Left hindlimb (tissue), 1 donor: ENCODE measurements around the gene PNKP.

ENCODE experiments used
- DNase-seq: peaks from one replicate; pipeline ENCODE4 v3.0.0-alpha.2; 2018

PNKP gene

DNA sequence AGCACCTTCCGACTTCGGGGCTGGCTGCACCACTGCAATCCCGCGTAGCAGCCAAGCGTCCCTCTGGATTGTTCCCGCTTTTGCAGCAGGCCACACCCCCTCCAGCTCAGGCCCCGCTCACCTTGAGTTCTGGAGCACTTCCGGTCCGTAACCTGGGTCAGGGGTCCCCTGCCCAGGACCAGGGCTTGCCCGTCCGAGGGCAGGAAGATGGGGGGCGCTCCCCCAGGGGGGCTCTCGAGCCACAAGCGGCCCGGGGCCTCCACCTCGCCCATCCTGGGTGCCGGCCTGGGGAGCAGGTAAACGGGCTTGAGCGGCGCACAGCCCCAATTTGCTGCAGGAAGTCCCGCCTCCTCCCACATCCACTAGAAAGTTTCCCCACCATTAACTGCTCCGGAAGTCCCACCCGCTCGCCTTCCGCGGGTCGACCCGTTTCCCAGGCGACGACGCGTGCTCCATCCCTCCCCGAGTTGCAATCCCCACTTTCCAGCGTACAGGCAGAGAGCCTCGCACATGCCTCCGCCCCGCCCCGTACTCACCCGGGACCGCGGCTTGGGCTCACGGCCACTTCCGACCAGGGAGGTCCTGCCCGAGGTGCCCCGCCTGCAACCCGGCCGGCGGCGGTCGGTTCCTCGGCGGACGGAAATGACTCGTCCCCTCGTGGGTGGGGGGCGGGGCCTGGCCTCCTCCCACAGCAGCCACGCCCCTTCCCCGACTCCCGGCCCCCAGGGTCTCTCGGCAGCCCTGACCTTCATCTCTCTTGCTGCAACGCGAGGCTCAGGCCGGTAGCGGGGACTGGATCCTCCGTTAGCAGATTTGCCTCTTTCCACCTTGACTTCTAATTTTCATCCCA lies at the start of gene PNKP:
Gene PNKP, minus strand, starts transcription at position 644 of the 850 bp plus-strand sequence. Its CDS starts 372 bp downstream, at position 272.
- DNase-seq = peak; percentile 95

- no peak for DNase-seq
Measured at GRCh38 chr19:49915271-49915670, 47.9 kb upstream of the PNKP start.

GRCh38 chr19:49913720-49914119 lies 46.3 kb upstream of the PNKP start:
- DNase-seq = no peak

- no peak for DNase-seq
Measured at GRCh38 chr19:49912965-49913685, 45.7 kb upstream of the PNKP start.

DNA sequence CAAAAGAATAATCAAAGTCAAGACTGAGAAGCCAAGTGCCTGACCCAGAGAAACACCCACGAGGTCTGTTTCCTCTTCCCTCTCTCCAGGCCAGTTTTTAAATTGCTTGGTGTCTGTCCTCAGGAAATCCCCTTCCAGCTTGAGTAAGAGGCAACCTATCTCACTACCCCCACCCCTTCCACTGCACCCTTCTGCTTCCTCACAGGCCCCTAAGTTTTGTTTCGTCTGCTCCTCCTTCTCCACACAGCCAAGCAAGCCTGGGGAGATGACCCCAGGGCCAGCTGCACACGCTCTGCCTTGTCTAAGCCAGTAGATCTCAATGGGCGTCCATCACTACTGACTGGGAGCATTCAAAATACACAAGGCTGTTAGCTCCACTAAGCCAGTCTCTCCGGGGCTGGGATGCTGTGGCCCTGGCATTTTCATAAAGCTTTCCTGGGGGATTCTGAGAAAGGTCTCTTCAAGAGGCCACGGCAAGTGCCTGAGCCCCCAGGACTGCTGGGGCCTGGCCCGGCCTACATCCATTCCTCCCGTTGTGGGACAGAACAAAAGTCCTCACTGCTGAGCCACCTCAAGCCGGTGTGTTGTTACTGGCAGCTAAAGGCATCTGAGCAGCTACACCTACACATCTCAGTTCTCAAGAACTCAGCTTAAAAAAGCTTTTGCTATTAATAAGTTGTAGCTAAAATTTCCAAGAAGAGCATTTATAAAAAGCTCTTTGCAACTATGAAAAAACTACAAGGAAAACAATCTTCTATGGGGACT lies 44.2 kb upstream of the PNKP start:
- no peak for DNase-seq

DNA sequence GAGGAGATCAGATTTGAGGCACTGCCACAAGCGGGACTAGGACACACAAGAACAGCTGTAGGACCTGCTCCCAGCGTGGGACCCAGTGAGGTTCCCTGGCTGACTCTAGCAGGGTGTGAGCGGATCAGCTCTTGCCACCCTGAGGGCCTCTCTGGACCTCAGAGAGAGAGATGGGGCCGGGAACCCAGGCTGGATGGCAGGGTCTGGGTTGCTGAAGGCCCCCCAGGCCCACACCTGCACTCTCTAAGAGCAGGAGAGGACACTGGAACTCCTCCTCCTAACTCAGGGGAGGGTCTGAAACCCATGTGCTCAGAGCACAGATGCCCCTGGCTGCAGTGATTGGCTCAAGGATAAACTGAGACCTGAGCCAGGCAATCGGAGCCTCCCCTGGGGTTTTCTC lies 42.8 kb upstream of the PNKP start:
- no peak for DNase-seq

DNA sequence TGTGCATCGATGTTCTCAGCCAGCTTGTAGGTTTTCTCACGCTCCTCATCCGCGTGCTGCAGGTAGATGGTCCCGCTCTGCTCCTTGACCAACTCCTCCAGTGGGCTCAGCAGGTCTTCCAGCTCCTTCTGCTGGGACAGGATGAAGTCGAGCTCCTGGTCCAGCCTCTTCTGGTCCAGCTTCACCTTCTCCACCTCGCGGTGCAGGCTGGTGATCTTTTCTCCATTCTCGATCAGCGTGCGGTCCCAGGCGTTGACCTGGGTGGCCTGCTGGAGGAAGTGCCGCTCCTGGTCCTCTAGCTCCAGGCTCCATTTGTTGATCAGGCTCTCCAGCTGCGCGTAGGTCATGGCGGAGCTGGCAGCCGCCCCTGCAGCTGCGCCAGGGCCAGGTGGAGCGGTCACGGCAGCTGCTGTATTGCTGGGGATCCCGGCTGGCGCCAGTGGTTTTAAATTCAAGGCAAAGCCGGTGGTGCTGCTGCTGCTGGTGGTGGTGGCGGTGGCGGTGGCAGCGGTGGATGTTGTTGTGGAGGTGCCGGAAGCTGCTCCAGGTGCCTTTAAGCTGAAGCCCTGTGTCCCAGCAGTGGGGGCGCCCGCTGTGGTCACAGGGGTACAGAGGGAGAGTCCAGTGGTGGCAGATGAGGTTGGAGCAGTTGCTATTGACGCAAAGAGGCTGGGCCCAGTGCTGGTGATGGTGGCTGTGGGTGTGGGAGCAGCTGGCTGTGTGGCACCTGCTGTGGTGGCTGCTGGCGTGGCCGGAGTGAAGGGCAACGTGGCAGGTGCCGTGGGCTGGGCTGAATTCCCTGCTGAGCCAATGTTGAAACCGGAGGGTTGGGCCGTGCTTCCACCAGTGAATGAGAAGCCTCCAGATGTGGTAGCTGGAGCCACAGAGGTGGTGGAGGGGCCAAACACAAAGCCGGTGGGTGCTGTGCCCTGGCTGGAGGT lies 41.4 kb upstream of the PNKP start:
- DNase-seq = no peak

DNA sequence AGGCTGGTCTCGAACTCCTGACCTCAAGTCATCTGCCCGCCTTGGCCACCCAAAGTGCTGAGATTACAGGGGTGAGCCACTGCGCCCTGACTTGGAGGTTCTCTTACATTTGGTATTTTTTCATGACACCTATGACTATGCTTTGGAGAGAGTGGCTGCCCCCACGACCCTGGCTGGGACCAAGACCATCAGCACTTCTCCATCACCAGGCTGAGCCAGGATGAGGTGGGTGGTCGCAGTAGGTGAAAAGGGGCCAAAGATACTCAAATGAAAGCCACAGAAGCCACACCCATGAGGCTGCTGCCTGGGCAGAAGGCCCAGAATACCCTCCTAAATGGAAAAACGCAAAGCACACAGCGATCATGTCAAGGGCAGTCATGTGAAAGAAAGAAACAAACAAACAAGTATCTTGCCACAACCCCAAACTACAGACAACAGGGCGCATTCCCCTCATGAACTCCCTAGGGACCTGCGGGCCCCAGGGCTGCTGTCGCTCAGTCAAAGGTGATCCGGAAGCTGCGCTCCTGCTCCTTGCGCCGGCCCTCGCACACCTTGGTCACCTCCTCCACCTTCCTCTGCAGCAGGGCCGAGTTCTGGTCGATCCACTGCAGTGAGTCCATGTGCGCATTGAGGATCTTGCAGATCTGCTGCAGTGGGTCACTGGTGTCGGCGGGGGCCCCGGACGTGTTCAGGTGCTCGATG lies 40.5 kb upstream of the PNKP start:
- no peak for DNase-seq

GRCh38 chr19:49906879-49907564 lies 39.6 kb upstream of the PNKP start:
- no peak for DNase-seq

GRCh38 chr19:49904136-49904535 lies 36.8 kb upstream of the PNKP start:
- no peak for DNase-seq

DNA sequence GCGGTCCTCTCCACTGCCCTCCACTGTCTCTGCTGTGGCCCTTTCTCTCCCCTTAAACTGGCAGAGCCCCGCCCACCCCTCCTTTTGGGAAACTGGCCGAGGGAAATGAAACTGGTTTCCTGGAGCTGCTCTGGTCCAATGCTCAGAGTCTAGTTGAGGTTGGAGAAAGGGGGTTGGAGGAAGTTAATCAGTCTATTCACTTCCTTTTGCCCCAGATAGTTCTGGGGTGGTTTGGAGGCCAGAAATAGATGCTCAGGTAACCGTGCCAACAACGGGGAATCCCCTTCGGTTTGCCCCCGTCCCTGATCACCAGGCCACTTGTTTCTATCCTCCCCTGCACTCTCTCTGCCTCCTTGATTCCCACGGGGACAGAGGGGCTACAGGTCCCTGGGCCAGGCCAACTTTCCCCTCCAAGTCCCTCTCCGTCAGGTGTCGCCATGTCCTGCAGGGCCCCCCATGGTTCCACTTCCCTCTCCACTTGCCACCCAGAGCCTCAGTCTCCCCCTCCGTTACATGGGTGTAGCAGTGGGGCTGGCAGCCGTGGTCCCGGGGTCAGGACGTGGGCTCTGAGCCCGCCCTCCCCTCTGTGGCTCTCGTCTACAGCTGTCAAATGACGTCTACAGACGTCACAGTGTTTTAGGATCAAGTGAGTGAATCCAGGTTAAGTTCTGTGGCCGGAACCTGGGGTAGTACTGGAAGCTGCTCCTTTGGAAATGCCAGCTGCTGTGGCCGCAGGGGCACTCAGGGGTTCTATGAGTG lies 29.7 kb upstream of the PNKP start, which contains the start of gene IL4I1:
Gene IL4I1, minus strand, starts transcription at position 25 of the 759 bp plus-strand sequence. CDS start 727 bp downstream, outside the sequence.
- no peak for DNase-seq

- no peak for DNase-seq
Measured at GRCh38 chr19:49895566-49896297, 28.4 kb upstream of the PNKP start.

DNA sequence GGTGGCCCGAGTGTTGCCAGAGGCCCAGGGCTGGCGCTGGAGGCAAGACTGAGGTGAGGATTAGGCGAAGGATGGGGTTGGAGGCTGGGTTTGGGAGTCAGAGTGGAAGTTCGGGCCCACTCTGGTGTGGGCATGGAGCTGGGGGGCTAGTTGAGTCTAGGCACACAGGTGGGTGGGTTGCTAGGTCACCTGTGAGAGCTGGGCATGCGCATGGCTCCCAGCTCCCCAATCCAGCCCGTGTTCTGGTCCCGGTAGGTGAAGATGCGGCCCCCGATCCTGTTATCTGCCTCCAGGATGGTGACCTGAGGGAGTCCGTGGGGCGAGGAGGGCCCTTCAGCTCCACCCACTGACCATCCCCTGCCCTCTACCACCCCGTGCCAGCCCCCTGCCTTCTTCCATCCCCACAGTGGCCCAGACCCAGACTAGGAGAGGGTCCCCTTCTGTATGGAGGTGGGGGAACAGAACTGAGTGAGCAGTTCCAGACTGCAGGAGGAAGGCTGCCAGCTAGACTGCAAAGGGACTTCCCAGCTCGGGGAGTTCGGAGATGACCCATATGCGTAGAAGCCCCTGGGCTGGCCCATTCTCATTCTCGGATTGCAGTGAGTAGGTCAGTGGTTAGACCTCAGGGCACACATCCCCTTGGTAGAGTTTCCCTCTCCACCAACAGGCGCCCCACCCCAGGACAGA lies 27.6 kb upstream of the PNKP start:
- no peak for DNase-seq

GRCh38 chr19:49894011-49894664 lies 26.8 kb upstream of the PNKP start:
- DNase-seq = no peak

- DNase-seq = no peak
Measured at GRCh38 chr19:49892716-49893115, 25.3 kb upstream of the PNKP start.

GRCh38 chr19:49891393-49891792 lies 24.0 kb upstream of the PNKP start:
- DNase-seq = no peak

- no peak for DNase-seq
Measured at GRCh38 chr19:49890349-49891311, 23.3 kb upstream of the PNKP start.
